ENCODE measurements around the gene CSNK2A2. TPM values are rescaled to one million over a fixed set of nuclear protein-coding genes. Genes with fewer than 3 reads are reported as not detected.

The CSNK2A2 gene
- total and polyA plus RNA-seq, 2 experiments from 2014 or later = 44.7 to 102 TPM

- Histone ChIP-seq H3F3A (replicated peaks; ENCODE audit: low read depth) (no peaks in the 10 kb centered on the region), H3K4me1 (ENCODE audit: insufficient read depth) (no peaks in the 10 kb centered on the region), H3K36me3 (ENCODE audit: insufficient read depth) (peaks cover 17% of the 10 kb centered on the region; the same call in 1 of the 2 replicates), H3K4me2 (no peak overlapping the region), H3K4me3 (no peak overlapping the region), H2AFZ (no peak overlapping the region), H4K20me1 (replicated peaks; ENCODE audit: insufficient read depth) (peaks cover 7% of the 10 kb centered on the region; the same call in 1 of the 2 replicates), H3K9me2 (ENCODE audit: insufficient read depth) (no peaks in the 10 kb centered on the region), H3K27ac (ENCODE audit: low read depth) (no peak overlapping the region), H3K79me2 (replicated peaks; ENCODE audit: insufficient read depth) (no peaks in the 10 kb centered on the region), H3K27me3 (ENCODE audit: insufficient read depth) (no peaks in the 10 kb centered on the region)
- no peaks in the 10 kb centered on the region for H3K9me3 Mint-ChIP-seq
- H3K4me1 Mint-ChIP-seq = no peaks in the 10 kb centered on the region
- ATAC-seq = peak; percentile 40
- peaks cover 3% of the 10 kb centered on the region for H3K27me3 Mint-ChIP-seq (ENCODE audit: insufficient read depth, low read depth, poor library complexity)
- H3K27ac Mint-ChIP-seq = no peak overlapping the region
- H3K4me3 Mint-ChIP-seq = no peak overlapping the region
- TF ChIP-seq STAT1 (IDR thresholded peaks at IDR 0.05; ENCODE audit: unreplicated experiment) (no peak), ZNF114 (CRISPR knock-in tag; IDR thresholded peaks at IDR 0.05) (no peak), EZH2 (IDR thresholded peaks at IDR 0.05; ENCODE audit: low read depth, unreplicated experiment) (no peak), ZNF462 (CRISPR knock-in tag; IDR thresholded peaks at IDR 0.05) (no peak), JUNB (IDR thresholded peaks at IDR 0.05; ENCODE audit: unreplicated experiment) (no peak), ZNF331 (CRISPR knock-in tag; IDR thresholded peaks at IDR 0.05; ENCODE audit: low read depth) (no peak), CTCF (conservative IDR thresholded peaks at IDR 0.05; ENCODE audit: low read depth in 2 of 2) (no peak)
- peaks cover 19% of the 10 kb centered on the region for H3K36me3 Mint-ChIP-seq (ENCODE audit: low read depth)
- DNase-seq (ENCODE audit: low spot score) = peak; percentile 34
Measured at GRCh38 chr16:58157951-58158540, 39.9 kb downstream of the CSNK2A2 start.
